Endothelial cell of umbilical vein (primary cell): Measurements from ENCODE around the gene LDLRAD4. TPM values are rescaled to one million over a fixed set of nuclear protein-coding genes. Genes with fewer than 3 reads are reported as not detected.

Source experiments
- BruUV-seq: library from RNA; stranded (reverse); fragments of 400-500 nt; replicated peaks from 2 replicates; lab custom pipeline; 2021; lab: Mats Ljungman, UMichigan
- CTCF ChIA-PET: fragments of 300-600, 350-600 bp; sonication (Branson Sonifier 250); formaldehyde crosslinking; loops from one replicate; lab custom pipeline; 2021; ENCODE audit warnings: antibody characterized with exemption, inconsistent platforms; lab: Charles Lee
- POLR2A ChIA-PET: fragments of 300-600, 350-600 bp; sonication (Branson Sonifier 250); formaldehyde crosslinking; loops from one replicate; lab custom pipeline; 2021; ENCODE audit warnings: antibody characterized with exemption, inconsistent platforms; lab: Charles Lee
- DNase-seq: peaks from one replicate; pipeline ENCODE4 v3.0.0-alpha.2; 2011; ENCODE audit warnings: low read depth, low spot score
- FAIRE-seq: peaks from 2 replicates; lab custom pipeline; 2011; peaks lifted over from hg19 to GRCh38; lab: Jason Lieb, UNC
- H2AFZ ChIP-seq: 2 replicates; pipeline ENCODE4 v1.6.0; 2012; ENCODE audit warnings: low read depth, low read length, control low read depth, inconsistent platforms
- H3K27ac ChIP-seq: 2 replicates; pipeline ENCODE4 v1.5.1; 2011; ENCODE audit warnings: low read depth, mild to moderate bottlenecking, control low read depth, low read length, moderate library complexity; ENCODE audit not compliant: insufficient read depth
- H3K27me3 ChIP-seq, 2 experiments: 2 replicates each; pipeline versions ENCODE4 v1.6.0 to v1.6.1; 2011; ENCODE audit warnings: low read length in 2 of 2, mixed read lengths in 1 of 2; ENCODE audit not compliant: control insufficient read depth in 2 of 2, insufficient read depth in 2 of 2
- H3K36me3 ChIP-seq, 2 experiments: 2 replicates in 1 of 2; 3 replicates in 1 of 2; pipeline ENCODE4 v1.5.1; 2011; ENCODE audit warnings: low read length in 2 of 2, mild to moderate bottlenecking in 1 of 2, moderate library complexity in 1 of 2; ENCODE audit not compliant: control insufficient read depth in 2 of 2, insufficient read depth in 2 of 2; ENCODE audit errors: extremely low read depth in 1 of 2
- H3K4me1 ChIP-seq: 3 replicates; pipeline ENCODE4 v1.5.1; 2011; ENCODE audit warnings: mild to moderate bottlenecking, low read length; ENCODE audit not compliant: control insufficient read depth, insufficient read depth; ENCODE audit errors: extremely low read depth
- H3K4me2 ChIP-seq: 2 replicates; pipeline ENCODE4 v1.6.1; 2011; ENCODE audit warnings: low read length, control low read depth, mixed read lengths; ENCODE audit not compliant: insufficient read depth
- H3K4me3 ChIP-seq, 3 experiments: fragments of 200-600 bp in 1 of 3; sonication (generic), shearing (Covaris generic) in 1 of 3; replicated peaks in 1 of 3; 2 replicates each; pipeline ENCODE4 v1.5.1; 2011 to 2016; ENCODE audit warnings: control low read depth in 3 of 3, low read length in 3 of 3, mild to moderate bottlenecking in 2 of 3, inconsistent platforms in 1 of 3, low read depth in 1 of 3, moderate library complexity in 1 of 3; ENCODE audit not compliant: insufficient read depth in 1 of 3
- H3K79me2 ChIP-seq: 2 replicates; pipeline ENCODE4 v1.6.0; 2012; ENCODE audit warnings: low read length, inconsistent platforms; ENCODE audit not compliant: control insufficient read depth, insufficient read depth
- H3K9ac ChIP-seq: replicated peaks from 2 replicates; pipeline ENCODE3; 2011; ENCODE audit warnings: low read length, control low read depth; ENCODE audit not compliant: insufficient read depth; ENCODE audit errors: extremely low read depth
- H3K9me1 ChIP-seq: replicated peaks from 3 replicates; pipeline ENCODE4 v1.6.0; 2011; ENCODE audit warnings: mild to moderate bottlenecking, low read length; ENCODE audit not compliant: control insufficient read depth, insufficient read depth; ENCODE audit errors: extremely low read depth
- H3K9me3 ChIP-seq: replicated peaks from 2 replicates; pipeline ENCODE4 v1.5.1; 2012; ENCODE audit warnings: low read length, inconsistent platforms; ENCODE audit not compliant: control insufficient read depth, insufficient read depth
- H4K20me1 ChIP-seq: replicated peaks from 2 replicates; pipeline ENCODE3; 2011; ENCODE audit warnings: mild to moderate bottlenecking, low read length; ENCODE audit not compliant: control insufficient read depth, insufficient read depth; ENCODE audit errors: extremely low read depth
- EZH2 ChIP-seq: IDR thresholded peaks from 2 replicates; pipeline ENCODE4 v1.6.1; 2012; ENCODE audit warnings: borderline replicate concordance, low read depth, mild to moderate bottlenecking, moderate library complexity, low read length, inconsistent platforms; ENCODE audit not compliant: severe bottlenecking
- FOS ChIP-seq: IDR thresholded peaks from 2 replicates; pipeline ENCODE4 v1.6.1; 2011; ENCODE audit warnings: mild to moderate bottlenecking, low read length, moderate library complexity, borderline replicate concordance; ENCODE audit not compliant: insufficient read depth
- GATA2 ChIP-seq: IDR thresholded peaks from 2 replicates; pipeline ENCODE4 v1.7.0; 2011; ENCODE audit warnings: low read depth, mild to moderate bottlenecking, moderate library complexity, mixed read lengths, low read length; ENCODE audit not compliant: insufficient read length, insufficient read depth
- JUN ChIP-seq: IDR thresholded peaks from 2 replicates; pipeline ENCODE4 v1.6.1; 2011; ENCODE audit warnings: borderline replicate concordance, low read depth; ENCODE audit not compliant: insufficient read length, insufficient read depth
- MAX ChIP-seq: IDR thresholded peaks from 2 replicates; pipeline ENCODE4 v1.6.1; 2011; ENCODE audit not compliant: insufficient read depth, insufficient read length
- MYC ChIP-seq: IDR thresholded peaks from one replicate; pipeline ENCODE4 v1.6.1; 2011; ENCODE audit warnings: mild to moderate bottlenecking, low read depth, low read length
- POLR2A ChIP-seq: IDR thresholded peaks from 2 replicates; pipeline ENCODE4 v1.6.1; 2012; ENCODE audit warnings: low read depth, mild to moderate bottlenecking, control low read depth, low read length
- POLR2AphosphoS5 ChIP-seq: IDR thresholded peaks from 2 replicates; pipeline ENCODE4 v1.6.1; 2012; ENCODE audit warnings: low read depth, mild to moderate bottlenecking, control low read depth, low read length, moderate library complexity; ENCODE audit not compliant: insufficient read depth
- dilution Hi-C: fragments of 300-500 bp; cut with MboI; formaldehyde crosslinking; loops from one replicate; pipeline ENCODE4 v1.15.0; 2019; ENCODE audit warnings: low sequenced_read_pairs; ENCODE audit not compliant: extremely low pct_ligation_motif_present
- intact Hi-C: fragments of 100-400 bp; cut with micrococcal nuclease; formaldehyde crosslinking; loops from one replicate; pipeline ENCODE4 v1.10.0; 2022
- polyA plus RNA-seq, 4 experiments: library from polyadenylated mRNA; depleted of rRNA in 3 of 4; stranded (reverse) in 3 of 4; unstranded in 1 of 4; fragments of >200 nt; gene quantifications; 2 replicates each; pipeline versions ENCODE4 v1.2.1 to v1.2.3, GENCODE V29; 2011 to 2012; ENCODE audit warnings: missing spikeins in 1 of 4
- total RNA-seq: library from RNA; stranded (reverse); gene quantifications from 2 replicates; pipeline ENCODE4 v1.2.3, GENCODE V29; 2021
- TF ChIP-seq, protein P1 (sequence below), 2 donors: IDR thresholded peaks; 1 replicate in 1 of 2; 2 replicates in 1 of 2; pipeline ENCODE4 v1.5.1; 2011; ENCODE audit warnings: low read length in 2 of 2, mild to moderate bottlenecking in 2 of 2, moderate library complexity in 2 of 2, control low read depth in 1 of 2, inconsistent platforms in 1 of 2, low read depth in 1 of 2; ENCODE audit not compliant: insufficient read depth in 1 of 2; ENCODE audit errors: extremely low read depth in 1 of 2

Gene LDLRAD4
- total and polyA plus RNA-seq, 2 donors (not counting 3 experiments of a cell fraction or from before 2014, with no cell fraction given) = 5.2 to 6.5 TPM

DNA sequence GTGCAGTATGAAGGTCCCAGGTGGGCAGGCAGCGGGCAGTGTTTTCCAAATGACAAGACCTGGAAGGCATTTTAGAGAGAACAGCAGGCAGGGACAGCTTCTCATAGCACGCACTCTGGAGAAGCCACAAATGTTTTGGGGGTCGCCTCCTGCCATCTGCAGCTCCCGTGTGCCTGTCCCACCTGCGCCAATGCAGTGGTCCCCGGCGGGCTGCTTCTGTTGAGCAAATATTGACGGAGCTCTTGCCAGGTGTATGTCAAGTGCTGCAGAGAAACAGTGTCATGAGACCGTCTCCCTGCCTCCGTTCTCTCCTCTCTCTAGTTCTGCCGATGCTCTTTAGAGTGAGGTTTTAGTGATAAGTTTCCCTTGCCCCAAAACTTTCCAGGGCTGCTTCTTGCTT is 174.8 kb downstream of the LDLRAD4 start:
- no TSS peak for BruUV-seq
- intact Hi-C loops (no loop called here), dilution Hi-C loops (no loop called here)
- no peaks in the 10 kb centered on the region for H4K20me1 ChIP-seq
- no peaks in the 10 kb centered on the region for H3K79me2 ChIP-seq
- H3K27me3 ChIP-seq = peaks cover 2 to 3% of the 10 kb centered on the region in 2 experiments
- POLR2A ChIA-PET = no interaction called here
- H3K4me1 ChIP-seq = no peaks in the 10 kb centered on the region
- FAIRE-seq (no peak), DNase-seq (no peak)
- no peak overlapping the region for H2AFZ ChIP-seq
- no peak overlapping the region for H3K4me3 ChIP-seq
- H3K36me3 ChIP-seq = no peaks in the 10 kb centered on the region
- no peak for TF ChIP-seq POLR2A
- no peak for TF ChIP-seq MAX
- no peak for TF ChIP-seq MYC
- no peak for TF ChIP-seq EZH2
- no peak overlapping the region for H3K4me2 ChIP-seq
- H3K9me1 ChIP-seq = no peaks in the 10 kb centered on the region
- CTCF ChIA-PET = interaction anchor here (0.5 kb wide), 1 partner anchor 41 kb away, joined by 3 read pairs; no protein-coding TSS in a partner anchor
- H3K9ac ChIP-seq = no peak overlapping the region
- H3K27ac ChIP-seq = no peak overlapping the region
- H3K9me3 ChIP-seq = no peaks in the 10 kb centered on the region

DNA sequence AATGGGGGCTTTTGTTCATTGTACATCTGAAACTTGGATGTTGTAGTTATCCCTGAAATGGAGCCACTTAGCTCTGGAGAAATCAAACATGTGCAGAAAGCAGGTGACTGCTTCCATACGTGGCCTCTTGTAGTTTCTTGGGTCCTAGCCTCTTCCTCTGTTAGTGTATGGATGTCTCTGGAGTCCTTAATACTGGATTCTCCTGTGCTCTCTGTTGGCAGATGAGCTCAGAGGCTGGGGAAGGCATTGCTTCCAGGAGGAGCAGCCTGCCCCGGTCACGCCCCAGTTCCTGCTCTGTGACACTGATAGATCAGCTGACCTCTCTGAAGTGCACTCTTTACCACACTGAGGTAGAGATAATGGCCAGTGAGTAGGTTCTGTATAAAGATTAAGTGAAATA is 176.2 kb downstream of the LDLRAD4 start:
- Histone ChIP-seq H3K9ac (no peak overlapping the region), H3K4me2 (no peak overlapping the region), H4K20me1 (no peaks in the 10 kb centered on the region), H3K36me3 (no peaks in the 10 kb centered on the region), H3K4me3 (no peak overlapping the region), H3K27ac (no peak overlapping the region), H3K79me2 (no peaks in the 10 kb centered on the region), H3K27me3 (peaks cover 2 to 3% of the 10 kb centered on the region in 2 experiments), H3K9me3 (no peaks in the 10 kb centered on the region), H3K4me1 (no peaks in the 10 kb centered on the region), H3K9me1 (no peaks in the 10 kb centered on the region), H2AFZ (no peak overlapping the region)
- POLR2A ChIA-PET = no interaction called here
- TF ChIP-seq EZH2 (no peak), GATA2 (no peak), JUN (no peak), POLR2AphosphoS5 (no peak), MYC (no peak), FOS (no peak), MAX (no peak), POLR2A (no peak)
- TF ChIP-seq, protein P1, sequence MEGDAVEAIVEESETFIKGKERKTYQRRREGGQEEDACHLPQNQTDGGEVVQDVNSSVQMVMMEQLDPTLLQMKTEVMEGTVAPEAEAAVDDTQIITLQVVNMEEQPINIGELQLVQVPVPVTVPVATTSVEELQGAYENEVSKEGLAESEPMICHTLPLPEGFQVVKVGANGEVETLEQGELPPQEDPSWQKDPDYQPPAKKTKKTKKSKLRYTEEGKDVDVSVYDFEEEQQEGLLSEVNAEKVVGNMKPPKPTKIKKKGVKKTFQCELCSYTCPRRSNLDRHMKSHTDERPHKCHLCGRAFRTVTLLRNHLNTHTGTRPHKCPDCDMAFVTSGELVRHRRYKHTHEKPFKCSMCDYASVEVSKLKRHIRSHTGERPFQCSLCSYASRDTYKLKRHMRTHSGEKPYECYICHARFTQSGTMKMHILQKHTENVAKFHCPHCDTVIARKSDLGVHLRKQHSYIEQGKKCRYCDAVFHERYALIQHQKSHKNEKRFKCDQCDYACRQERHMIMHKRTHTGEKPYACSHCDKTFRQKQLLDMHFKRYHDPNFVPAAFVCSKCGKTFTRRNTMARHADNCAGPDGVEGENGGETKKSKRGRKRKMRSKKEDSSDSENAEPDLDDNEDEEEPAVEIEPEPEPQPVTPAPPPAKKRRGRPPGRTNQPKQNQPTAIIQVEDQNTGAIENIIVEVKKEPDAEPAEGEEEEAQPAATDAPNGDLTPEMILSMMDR (IDR thresholded peaks at IDR 0.05; ENCODE audit: extremely low read depth in 1 of 2, insufficient read depth in 1 of 2, low read depth in 1 of 2, low read length in 2 of 2) = no peak
- dilution Hi-C loops = no loop called here
- no peak for DNase-seq
- intact Hi-C loops = no loop called here
- no peak for FAIRE-seq
- no TSS peak for BruUV-seq
- CTCF ChIA-PET = interaction anchor here (0.9 to 1.4 kb wide), 3 partner anchors 10 to 136 kb away, joined by 3 read pairs; no protein-coding TSS in a partner anchor
